ENCODE results near the gene NDUFB4.

DNA sequence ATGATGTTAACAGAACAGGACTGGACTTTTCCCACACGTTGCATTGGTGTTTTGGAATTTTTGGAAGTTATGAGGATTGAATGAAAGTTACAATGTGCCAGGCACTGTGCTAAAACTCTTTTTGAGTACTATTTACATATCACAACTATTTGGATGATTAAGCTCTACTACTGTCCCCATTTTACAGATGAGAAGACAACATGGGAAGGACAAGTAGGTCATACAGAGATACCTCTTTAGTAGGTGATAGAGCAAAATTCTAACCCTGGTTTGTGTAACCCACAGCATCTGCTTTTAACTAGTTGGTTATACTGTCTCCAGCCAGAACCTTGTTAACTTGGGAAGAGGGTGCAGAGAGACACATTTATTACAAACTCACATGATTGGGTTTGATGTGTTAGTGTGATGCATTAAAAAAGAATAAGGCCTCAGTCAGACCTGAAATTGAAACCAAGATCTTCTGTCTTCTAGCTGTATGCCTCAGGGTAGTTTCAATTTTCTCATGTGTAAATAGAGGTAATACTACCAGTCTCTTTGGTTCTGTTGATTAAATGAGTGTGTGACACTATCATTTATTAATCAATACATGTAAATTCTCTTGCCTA is 1.4 kb downstream of the NDUFB4 start:
- TF ChIP-seq, protein P1, sequence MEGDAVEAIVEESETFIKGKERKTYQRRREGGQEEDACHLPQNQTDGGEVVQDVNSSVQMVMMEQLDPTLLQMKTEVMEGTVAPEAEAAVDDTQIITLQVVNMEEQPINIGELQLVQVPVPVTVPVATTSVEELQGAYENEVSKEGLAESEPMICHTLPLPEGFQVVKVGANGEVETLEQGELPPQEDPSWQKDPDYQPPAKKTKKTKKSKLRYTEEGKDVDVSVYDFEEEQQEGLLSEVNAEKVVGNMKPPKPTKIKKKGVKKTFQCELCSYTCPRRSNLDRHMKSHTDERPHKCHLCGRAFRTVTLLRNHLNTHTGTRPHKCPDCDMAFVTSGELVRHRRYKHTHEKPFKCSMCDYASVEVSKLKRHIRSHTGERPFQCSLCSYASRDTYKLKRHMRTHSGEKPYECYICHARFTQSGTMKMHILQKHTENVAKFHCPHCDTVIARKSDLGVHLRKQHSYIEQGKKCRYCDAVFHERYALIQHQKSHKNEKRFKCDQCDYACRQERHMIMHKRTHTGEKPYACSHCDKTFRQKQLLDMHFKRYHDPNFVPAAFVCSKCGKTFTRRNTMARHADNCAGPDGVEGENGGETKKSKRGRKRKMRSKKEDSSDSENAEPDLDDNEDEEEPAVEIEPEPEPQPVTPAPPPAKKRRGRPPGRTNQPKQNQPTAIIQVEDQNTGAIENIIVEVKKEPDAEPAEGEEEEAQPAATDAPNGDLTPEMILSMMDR (IDR thresholded peaks at IDR 0.05 in 2 of 3, conservative IDR thresholded peaks at IDR 0.05 in 1 of 3; ENCODE audit: insufficient read depth in 2 of 3, low read depth in 1 of 3, low read length in 3 of 3): no peak
- TF ChIP-seq ZFX (CRISPR knock-in tag; IDR thresholded peaks at IDR 0.05) (no peak), FOXM1 (IDR thresholded peaks at IDR 0.05; ENCODE audit: low read depth) (no peak), FOXM1 (CRISPR knock-in tag; IDR thresholded peaks at IDR 0.05; ENCODE audit: low read depth) (no peak), ZNF121 (CRISPR knock-in tag; conservative IDR thresholded peaks at IDR 0.05) (no peak), ZFPM2 (CRISPR knock-in tag; IDR thresholded peaks at IDR 0.05) (no peak)

Data from K562 (cell line).